ENCODE measurements around the gene RNF167.
A peak's percentile ranks its signal among the peaks of the same experiment; 100 is the strongest.

The RNF167 gene

GRCh38 chr17:4950075-4950745, 10.1 kb downstream of the RNF167 start:
- peak overlapping the region; percentile 83 for H2AFZ ChIP-seq (ENCODE audit: low read length)
- H4K20me1 ChIP-seq (ENCODE audit: insufficient read depth, low read length), result peaks cover 18% of the 10 kb centered on the region
- H3K4me1 ChIP-seq (ENCODE audit: low read length), result peaks cover 27% of the 10 kb centered on the region
- TF ChIP-seq, protein P1, sequence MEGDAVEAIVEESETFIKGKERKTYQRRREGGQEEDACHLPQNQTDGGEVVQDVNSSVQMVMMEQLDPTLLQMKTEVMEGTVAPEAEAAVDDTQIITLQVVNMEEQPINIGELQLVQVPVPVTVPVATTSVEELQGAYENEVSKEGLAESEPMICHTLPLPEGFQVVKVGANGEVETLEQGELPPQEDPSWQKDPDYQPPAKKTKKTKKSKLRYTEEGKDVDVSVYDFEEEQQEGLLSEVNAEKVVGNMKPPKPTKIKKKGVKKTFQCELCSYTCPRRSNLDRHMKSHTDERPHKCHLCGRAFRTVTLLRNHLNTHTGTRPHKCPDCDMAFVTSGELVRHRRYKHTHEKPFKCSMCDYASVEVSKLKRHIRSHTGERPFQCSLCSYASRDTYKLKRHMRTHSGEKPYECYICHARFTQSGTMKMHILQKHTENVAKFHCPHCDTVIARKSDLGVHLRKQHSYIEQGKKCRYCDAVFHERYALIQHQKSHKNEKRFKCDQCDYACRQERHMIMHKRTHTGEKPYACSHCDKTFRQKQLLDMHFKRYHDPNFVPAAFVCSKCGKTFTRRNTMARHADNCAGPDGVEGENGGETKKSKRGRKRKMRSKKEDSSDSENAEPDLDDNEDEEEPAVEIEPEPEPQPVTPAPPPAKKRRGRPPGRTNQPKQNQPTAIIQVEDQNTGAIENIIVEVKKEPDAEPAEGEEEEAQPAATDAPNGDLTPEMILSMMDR (IDR thresholded peaks at IDR 0.05; ENCODE audit: low read length), result no peak
- TF ChIP-seq EZH2phosphoT487 (IDR thresholded peaks at IDR 0.05; ENCODE audit: low read length), result no peak
- TF ChIP-seq EZH2 (optimal IDR thresholded peaks at IDR 0.05; ENCODE audit: low read depth, low read length), result no peak
- peaks cover 45% of the 10 kb centered on the region for H3F3A ChIP-seq (ENCODE audit: insufficient read depth, low read length)
- no peaks in the 10 kb centered on the region for H3K36me3 ChIP-seq (replicated peaks; ENCODE audit: insufficient read depth, low read length)
- H3K9ac ChIP-seq (ENCODE audit: low read length), result peak overlapping the region; percentile 99
- peak overlapping the region; percentile 81 for H3K4me3 ChIP-seq (ENCODE audit: low read length)
- H3K79me2 ChIP-seq (ENCODE audit: low read length), result peaks cover 37% of the 10 kb centered on the region
- DNase-seq, result peak; percentile 52
- H3K27me3 ChIP-seq (replicated peaks; ENCODE audit: insufficient read depth, low read length), result no peaks in the 10 kb centered on the region
- H3K4me2 ChIP-seq (ENCODE audit: low read depth, low read length), result peak overlapping the region; percentile 97
- no peaks in the 10 kb centered on the region for H3K9me3 ChIP-seq (replicated peaks; ENCODE audit: insufficient read depth, low read length)
- H3K27ac ChIP-seq (ENCODE audit: low read length), result peak overlapping the region; percentile 100
- H3K9me2 ChIP-seq (replicated peaks; ENCODE audit: insufficient read depth, low read length), result no peaks in the 10 kb centered on the region

GRCh38 chr17:4950746-4951204, 10.7 kb downstream of the RNF167 start, which contains the start of gene ENO3:
Gene ENO3, plus strand, starts transcription at chr17:4951119. Its CDS starts 711 bp downstream, at chr17:4951830.
- Histone ChIP-seq H3K79me2 (ENCODE audit: low read length) (peaks cover 31% of the 10 kb centered on the region), H3K9ac (ENCODE audit: low read length) (peak within 1 kb of the TSS; percentile 99), H3K4me2 (ENCODE audit: low read depth, low read length) (peak within 1 kb of the TSS; percentile 97), H4K20me1 (ENCODE audit: insufficient read depth, low read length) (peaks cover 12% of the 10 kb centered on the region), H3K9me2 (replicated peaks; ENCODE audit: insufficient read depth, low read length) (no peaks in the 10 kb centered on the region), H3K27ac (ENCODE audit: low read length) (peak within 1 kb of the TSS; percentile 100), H3K4me1 (ENCODE audit: low read length) (peaks cover 21% of the 10 kb centered on the region), H3K9me3 (replicated peaks; ENCODE audit: insufficient read depth, low read length) (no peaks in the 10 kb centered on the region), H3K36me3 (replicated peaks; ENCODE audit: insufficient read depth, low read length) (no peaks in the 10 kb centered on the region), H3K27me3 (replicated peaks; ENCODE audit: insufficient read depth, low read length) (no peaks in the 10 kb centered on the region), H2AFZ (ENCODE audit: low read length) (peak within 1 kb of the TSS; percentile 83), H3F3A (ENCODE audit: insufficient read depth, low read length) (peaks cover 39% of the 10 kb centered on the region), H3K4me3 (ENCODE audit: low read length) (peak within 1 kb of the TSS; percentile 81)
- TF ChIP-seq, protein P1 (IDR thresholded peaks at IDR 0.05; ENCODE audit: low read length), result no peak
- DNase-seq, result no peak

DNA sequence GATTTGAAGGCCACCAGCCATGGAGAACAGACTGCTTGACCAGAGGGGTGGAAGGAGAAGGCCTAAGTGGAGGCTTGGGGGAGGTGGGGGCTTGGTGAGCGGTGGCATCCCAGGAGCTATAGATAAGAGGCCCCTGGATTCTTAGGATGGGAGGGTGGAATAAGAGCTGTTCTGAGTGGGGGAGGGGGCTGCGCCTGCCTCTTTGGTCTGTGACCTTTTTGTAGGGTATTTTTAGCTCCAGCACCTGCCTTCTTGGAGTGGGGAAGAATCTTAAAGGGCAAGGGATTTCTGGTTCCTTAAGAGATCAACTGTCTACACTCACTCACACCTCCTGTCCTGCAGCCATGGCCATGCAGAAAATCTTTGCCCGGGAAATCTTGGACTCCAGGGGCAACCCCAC, 11.4 kb downstream of the RNF167 start:
- Histone ChIP-seq H3K4me1 (ENCODE audit: low read length) (peaks cover 15% of the 10 kb centered on the region; the same call in 1 of the 2 replicates), H3F3A (ENCODE audit: insufficient read depth, low read length) (peaks cover 33% of the 10 kb centered on the region), H3K27ac (ENCODE audit: low read length) (no peak overlapping the region), H3K79me2 (ENCODE audit: low read length) (peaks cover 24% of the 10 kb centered on the region), H2AFZ (ENCODE audit: low read length) (no peak overlapping the region), H3K9me3 (replicated peaks; ENCODE audit: insufficient read depth, low read length) (no peaks in the 10 kb centered on the region), H3K4me2 (ENCODE audit: low read depth, low read length) (peak overlapping the region; percentile 97; the same call in 1 of the 2 replicates), H3K27me3 (replicated peaks; ENCODE audit: insufficient read depth, low read length) (no peaks in the 10 kb centered on the region), H3K9ac (ENCODE audit: low read length) (no peak overlapping the region), H3K9me2 (replicated peaks; ENCODE audit: insufficient read depth, low read length) (no peaks in the 10 kb centered on the region), H4K20me1 (ENCODE audit: insufficient read depth, low read length) (peaks cover 7% of the 10 kb centered on the region), H3K4me3 (ENCODE audit: low read length) (no peak overlapping the region), H3K36me3 (replicated peaks; ENCODE audit: insufficient read depth, low read length) (no peaks in the 10 kb centered on the region)
- no peak for DNase-seq
- TF ChIP-seq EZH2phosphoT487 (IDR thresholded peaks at IDR 0.05; ENCODE audit: low read length) (no peak), EZH2 (optimal IDR thresholded peaks at IDR 0.05; ENCODE audit: low read depth, low read length) (no peak)
- TF ChIP-seq, protein P1 (IDR thresholded peaks at IDR 0.05; ENCODE audit: low read length), result no peak

Measured in MM.1S (cell line).